ENCODE results near the gene F3. TPM values are rescaled to one million over a fixed set of nuclear protein-coding genes. Genes with fewer than 3 reads are reported as not detected.

The F3 gene
- total and polyA plus RNA-seq, 2 of the 13 experiments (the other 11 are each of a cell fraction or from before 2014, with no cell fraction given): 5.8 to 9.0 TPM

DNA sequence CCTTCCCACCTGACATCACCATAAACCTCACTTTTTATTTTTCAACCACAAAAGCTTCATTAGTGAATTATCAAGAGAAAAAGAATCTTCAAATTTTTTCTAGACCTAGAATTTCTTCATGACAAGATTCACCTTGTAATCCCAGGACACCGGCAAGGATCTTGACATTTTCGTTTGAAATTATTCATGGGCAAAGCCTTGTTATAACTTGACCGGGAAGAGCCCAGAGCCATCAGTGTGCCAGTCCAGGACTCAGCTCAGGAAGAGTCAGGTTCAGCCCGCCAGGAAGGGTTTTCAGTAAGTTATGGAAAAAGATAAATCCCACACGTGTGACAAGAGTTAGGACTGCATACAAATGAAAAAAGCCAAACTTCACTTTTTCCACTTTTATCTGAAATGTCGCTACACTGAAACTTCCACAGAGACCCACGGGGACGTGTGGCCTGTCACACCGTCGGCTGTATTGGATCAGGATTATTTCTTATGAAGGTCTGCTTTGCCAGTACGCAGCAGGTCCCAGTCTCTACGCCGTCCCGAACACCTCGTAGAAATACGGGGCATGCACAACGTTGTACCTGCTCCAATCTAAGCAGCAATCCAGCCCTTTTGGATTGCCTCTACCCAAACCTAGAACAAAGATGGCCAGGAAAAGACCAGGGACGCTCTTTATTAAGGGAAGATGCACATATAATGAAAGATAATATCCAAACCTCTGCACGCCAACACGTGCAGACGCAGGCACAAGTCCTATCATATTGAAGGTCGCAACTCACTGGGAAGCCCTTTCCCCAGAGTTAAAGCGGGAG lies 916 bp downstream of the F3 start (continued):
- TF ChIP-seq, protein P1, sequence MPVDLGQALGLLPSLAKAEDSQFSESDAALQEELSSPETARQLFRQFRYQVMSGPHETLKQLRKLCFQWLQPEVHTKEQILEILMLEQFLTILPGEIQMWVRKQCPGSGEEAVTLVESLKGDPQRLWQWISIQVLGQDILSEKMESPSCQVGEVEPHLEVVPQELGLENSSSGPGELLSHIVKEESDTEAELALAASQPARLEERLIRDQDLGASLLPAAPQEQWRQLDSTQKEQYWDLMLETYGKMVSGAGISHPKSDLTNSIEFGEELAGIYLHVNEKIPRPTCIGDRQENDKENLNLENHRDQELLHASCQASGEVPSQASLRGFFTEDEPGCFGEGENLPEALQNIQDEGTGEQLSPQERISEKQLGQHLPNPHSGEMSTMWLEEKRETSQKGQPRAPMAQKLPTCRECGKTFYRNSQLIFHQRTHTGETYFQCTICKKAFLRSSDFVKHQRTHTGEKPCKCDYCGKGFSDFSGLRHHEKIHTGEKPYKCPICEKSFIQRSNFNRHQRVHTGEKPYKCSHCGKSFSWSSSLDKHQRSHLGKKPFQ (CRISPR knock-in tag; IDR thresholded peaks at IDR 0.05; ENCODE audit: insufficient replicate concordance): no peak
- TF ChIP-seq MED8 (CRISPR knock-in tag; IDR thresholded peaks at IDR 0.05; ENCODE audit: insufficient replicate concordance) (no peak), CEBPB (IDR thresholded peaks at IDR 0.05; ENCODE audit: borderline replicate concordance, low read depth, low read length) (no peak), ZFY (CRISPR knock-in tag; IDR thresholded peaks at IDR 0.05) (no peak), ZNF782 (CRISPR knock-in tag; IDR thresholded peaks at IDR 0.05; ENCODE audit: borderline replicate concordance) (no peak), JUND (CRISPR knock-in tag; IDR thresholded peaks at IDR 0.05) (no peak), ZNF180 (CRISPR knock-in tag; IDR thresholded peaks at IDR 0.05; ENCODE audit: borderline replicate concordance, low read depth) (no peak), ATAD3A (CRISPR knock-in tag; IDR thresholded peaks at IDR 0.05) (no peak), ZNF761 (CRISPR knock-in tag; conservative IDR thresholded peaks at IDR 0.05) (no peak), ZBTB38 (CRISPR knock-in tag; IDR thresholded peaks at IDR 0.05) (no peak), NFKB2 (CRISPR knock-in tag; IDR thresholded peaks at IDR 0.05; ENCODE audit: borderline replicate concordance) (0 out of 2 replicates have a peak, but pooled peaks have one; percentile 4), MYC (CRISPR knock-in tag; IDR thresholded peaks at IDR 0.05; ENCODE audit: borderline replicate concordance) (no peak)
- TF ChIP-seq, protein P2, sequence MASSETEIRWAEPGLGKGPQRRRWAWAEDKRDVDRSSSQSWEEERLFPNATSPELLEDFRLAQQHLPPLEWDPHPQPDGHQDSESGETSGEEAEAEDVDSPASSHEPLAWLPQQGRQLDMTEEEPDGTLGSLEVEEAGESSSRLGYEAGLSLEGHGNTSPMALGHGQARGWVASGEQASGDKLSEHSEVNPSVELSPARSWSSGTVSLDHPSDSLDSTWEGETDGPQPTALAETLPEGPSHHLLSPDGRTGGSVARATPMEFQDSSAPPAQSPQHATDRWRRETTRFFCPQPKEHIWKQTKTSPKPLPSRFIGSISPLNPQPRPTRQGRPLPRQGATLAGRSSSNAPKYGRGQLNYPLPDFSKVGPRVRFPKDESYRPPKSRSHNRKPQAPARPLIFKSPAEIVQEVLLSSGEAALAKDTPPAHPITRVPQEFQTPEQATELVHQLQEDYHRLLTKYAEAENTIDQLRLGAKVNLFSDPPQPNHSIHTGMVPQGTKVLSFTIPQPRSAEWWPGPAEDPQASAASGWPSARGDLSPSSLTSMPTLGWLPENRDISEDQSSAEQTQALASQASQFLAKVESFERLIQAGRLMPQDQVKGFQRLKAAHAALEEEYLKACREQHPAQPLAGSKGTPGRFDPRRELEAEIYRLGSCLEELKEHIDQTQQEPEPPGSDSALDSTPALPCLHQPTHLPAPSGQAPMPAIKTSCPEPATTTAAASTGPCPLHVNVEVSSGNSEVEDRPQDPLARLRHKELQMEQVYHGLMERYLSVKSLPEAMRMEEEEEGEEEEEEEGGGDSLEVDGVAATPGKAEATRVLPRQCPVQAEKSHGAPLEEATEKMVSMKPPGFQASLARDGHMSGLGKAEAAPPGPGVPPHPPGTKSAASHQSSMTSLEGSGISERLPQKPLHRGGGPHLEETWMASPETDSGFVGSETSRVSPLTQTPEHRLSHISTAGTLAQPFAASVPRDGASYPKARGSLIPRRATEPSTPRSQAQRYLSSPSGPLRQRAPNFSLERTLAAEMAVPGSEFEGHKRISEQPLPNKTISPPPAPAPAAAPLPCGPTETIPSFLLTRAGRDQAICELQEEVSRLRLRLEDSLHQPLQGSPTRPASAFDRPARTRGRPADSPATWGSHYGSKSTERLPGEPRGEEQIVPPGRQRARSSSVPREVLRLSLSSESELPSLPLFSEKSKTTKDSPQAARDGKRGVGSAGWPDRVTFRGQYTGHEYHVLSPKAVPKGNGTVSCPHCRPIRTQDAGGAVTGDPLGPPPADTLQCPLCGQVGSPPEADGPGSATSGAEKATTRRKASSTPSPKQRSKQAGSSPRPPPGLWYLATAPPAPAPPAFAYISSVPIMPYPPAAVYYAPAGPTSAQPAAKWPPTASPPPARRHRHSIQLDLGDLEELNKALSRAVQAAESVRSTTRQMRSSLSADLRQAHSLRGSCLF (CRISPR knock-in tag; IDR thresholded peaks at IDR 0.05; ENCODE audit: borderline replicate concordance): no peak
- TF ChIP-seq, protein P3, sequence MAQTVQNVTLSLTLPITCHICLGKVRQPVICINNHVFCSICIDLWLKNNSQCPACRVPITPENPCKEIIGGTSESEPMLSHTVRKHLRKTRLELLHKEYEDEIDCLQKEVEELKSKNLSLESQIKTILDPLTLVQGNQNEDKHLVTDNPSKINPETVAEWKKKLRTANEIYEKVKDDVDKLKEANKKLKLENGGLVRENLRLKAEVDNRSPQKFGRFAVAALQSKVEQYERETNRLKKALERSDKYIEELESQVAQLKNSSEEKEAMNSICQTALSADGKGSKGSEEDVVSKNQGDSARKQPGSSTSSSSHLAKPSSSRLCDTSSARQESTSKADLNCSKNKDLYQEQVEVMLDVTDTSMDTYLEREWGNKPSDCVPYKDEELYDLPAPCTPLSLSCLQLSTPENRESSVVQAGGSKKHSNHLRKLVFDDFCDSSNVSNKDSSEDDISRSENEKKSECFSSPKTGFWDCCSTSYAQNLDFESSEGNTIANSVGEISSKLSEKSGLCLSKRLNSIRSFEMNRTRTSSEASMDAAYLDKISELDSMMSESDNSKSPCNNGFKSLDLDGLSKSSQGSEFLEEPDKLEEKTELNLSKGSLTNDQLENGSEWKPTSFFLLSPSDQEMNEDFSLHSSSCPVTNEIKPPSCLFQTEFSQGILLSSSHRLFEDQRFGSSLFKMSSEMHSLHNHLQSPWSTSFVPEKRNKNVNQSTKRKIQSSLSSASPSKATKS (CRISPR knock-in tag; IDR thresholded peaks at IDR 0.05): no peak
- TF ChIP-seq, protein P4, sequence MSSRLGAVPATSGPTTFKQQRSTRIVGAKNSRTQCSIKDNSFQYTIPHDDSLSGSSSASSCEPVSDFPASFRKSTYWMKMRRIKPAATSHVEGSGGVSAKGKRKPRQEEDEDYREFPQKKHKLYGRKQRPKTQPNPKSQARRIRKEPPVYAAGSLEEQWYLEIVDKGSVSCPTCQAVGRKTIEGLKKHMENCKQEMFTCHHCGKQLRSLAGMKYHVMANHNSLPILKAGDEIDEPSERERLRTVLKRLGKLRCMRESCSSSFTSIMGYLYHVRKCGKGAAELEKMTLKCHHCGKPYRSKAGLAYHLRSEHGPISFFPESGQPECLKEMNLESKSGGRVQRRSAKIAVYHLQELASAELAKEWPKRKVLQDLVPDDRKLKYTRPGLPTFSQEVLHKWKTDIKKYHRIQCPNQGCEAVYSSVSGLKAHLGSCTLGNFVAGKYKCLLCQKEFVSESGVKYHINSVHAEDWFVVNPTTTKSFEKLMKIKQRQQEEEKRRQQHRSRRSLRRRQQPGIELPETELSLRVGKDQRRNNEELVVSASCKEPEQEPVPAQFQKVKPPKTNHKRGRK (CRISPR knock-in tag; IDR thresholded peaks at IDR 0.05): no peak
- TF ChIP-seq, protein P5, sequence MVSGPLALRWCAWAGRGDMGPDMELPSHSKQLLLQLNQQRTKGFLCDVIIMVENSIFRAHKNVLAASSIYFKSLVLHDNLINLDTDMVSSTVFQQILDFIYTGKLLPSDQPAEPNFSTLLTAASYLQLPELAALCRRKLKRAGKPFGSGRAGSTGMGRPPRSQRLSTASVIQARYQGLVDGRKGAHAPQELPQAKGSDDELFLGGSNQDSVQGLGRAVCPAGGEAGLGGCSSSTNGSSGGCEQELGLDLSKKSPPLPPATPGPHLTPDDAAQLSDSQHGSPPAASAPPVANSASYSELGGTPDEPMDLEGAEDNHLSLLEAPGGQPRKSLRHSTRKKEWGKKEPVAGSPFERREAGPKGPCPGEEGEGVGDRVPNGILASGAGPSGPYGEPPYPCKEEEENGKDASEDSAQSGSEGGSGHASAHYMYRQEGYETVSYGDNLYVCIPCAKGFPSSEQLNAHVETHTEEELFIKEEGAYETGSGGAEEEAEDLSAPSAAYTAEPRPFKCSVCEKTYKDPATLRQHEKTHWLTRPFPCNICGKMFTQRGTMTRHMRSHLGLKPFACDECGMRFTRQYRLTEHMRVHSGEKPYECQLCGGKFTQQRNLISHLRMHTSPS (CRISPR knock-in tag; IDR thresholded peaks at IDR 0.05; ENCODE audit: low read depth): no peak
